ENCODE data around the gene MTMR3.

Gene MTMR3

GRCh38 chr22:29956680-29957079 is 73.7 kb downstream of the MTMR3 start:
- TF ChIP-seq, protein P1, sequence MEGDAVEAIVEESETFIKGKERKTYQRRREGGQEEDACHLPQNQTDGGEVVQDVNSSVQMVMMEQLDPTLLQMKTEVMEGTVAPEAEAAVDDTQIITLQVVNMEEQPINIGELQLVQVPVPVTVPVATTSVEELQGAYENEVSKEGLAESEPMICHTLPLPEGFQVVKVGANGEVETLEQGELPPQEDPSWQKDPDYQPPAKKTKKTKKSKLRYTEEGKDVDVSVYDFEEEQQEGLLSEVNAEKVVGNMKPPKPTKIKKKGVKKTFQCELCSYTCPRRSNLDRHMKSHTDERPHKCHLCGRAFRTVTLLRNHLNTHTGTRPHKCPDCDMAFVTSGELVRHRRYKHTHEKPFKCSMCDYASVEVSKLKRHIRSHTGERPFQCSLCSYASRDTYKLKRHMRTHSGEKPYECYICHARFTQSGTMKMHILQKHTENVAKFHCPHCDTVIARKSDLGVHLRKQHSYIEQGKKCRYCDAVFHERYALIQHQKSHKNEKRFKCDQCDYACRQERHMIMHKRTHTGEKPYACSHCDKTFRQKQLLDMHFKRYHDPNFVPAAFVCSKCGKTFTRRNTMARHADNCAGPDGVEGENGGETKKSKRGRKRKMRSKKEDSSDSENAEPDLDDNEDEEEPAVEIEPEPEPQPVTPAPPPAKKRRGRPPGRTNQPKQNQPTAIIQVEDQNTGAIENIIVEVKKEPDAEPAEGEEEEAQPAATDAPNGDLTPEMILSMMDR (IDR thresholded peaks at IDR 0.05): no peak

DNA sequence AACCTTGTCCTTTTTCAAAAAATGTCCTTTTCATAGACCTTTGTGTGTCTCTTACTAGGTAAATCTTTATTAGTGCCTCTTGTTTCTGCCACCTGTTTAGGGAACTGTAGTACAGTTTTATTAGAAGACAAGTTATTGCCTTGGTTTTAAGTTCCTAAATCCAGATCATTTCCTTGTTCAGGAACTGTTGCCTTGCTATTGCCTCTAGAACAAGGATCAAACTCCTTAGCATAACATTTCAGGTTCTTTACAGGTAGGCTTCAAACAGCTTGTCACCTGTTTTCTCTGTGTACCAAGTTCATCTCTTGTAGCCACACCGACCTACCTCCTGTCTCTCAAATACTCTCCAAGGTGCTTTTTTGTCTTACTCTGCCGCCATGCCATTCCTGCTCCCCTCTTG is 75.2 kb downstream of the MTMR3 start:
- TF ChIP-seq, protein P1 (IDR thresholded peaks at IDR 0.05): no peak

DNA sequence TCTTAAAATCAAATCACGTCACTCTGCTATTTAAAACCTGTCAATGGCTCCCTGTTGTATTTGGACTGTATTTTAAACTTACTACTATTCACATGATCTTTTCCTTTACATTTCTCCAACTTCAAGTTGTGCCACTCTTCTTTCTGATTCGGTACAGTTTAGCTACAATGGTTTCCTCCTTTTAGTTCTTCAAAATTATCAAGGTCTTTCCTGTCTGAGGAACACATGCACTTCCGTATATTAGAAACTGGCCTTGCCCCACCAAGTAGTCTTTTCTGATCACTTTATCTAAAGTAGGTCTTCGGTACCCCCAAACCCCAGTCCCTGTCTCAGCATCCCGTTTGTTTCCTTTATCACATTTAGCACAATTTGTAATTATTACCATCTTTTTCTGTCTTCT is 81.8 kb downstream of the MTMR3 start:
- TF ChIP-seq, protein P1 (IDR thresholded peaks at IDR 0.05): no peak

- TF ChIP-seq, protein P1 (IDR thresholded peaks at IDR 0.05): no peak
Observed at GRCh38 chr22:29967461-29967860, 84.5 kb downstream of the MTMR3 start.

GRCh38 chr22:29971607-29972006 is 88.6 kb downstream of the MTMR3 start:
- TF ChIP-seq, protein P1 (IDR thresholded peaks at IDR 0.05): no peak

- TF ChIP-seq, protein P1 (IDR thresholded peaks at IDR 0.05): no peak
Observed at GRCh38 chr22:29972121-29972520, 89.1 kb downstream of the MTMR3 start.

DNA sequence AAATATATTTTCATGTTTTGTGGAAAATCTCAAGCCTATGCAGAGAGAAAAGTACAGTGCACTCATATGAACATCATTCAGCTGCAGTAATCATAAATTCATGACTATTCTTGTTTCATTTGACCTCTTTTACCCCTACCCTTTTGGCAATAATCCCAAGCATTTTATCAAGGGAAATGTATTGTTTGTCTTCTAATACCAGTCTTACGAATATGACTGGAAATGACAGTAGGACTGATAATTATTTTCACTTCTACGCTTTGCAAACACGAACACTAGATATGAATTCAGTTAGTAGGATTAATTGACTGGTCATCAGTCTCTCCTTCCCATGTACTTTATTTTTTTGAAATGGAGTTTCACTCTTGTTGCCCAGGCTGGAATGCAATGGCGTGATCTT is 90.3 kb downstream of the MTMR3 start:
- TF ChIP-seq, protein P1 (IDR thresholded peaks at IDR 0.05): no peak

DNA sequence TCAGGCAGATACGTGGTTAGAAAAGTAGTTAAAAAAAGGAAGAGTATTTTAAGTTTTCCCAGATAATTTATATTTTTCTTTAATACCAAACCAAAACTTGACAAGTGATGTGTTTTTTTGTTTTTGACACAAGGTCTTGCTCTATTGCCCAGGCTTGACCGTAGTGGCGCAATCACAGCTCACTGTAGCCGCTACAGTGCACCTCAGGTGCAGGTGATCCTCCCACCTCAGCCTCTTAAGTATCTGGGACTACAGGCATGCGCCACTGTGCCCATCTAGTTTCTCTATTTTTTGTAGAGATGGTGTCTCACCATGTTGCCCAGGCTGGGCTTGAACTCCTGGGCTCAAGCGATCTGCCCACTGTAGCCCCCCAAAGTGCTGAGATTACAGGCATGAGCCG is 92.5 kb downstream of the MTMR3 start:
- TF ChIP-seq, protein P1 (IDR thresholded peaks at IDR 0.05): no peak

All from LNCAP (cell line).